Activated CD8-positive, alpha-beta T cell treated with anti-CD3 and anti-CD28 coated beads for 36 hours (primary cell): ENCODE results near the gene ZNF416. TPM values are rescaled to one million over a fixed set of nuclear protein-coding genes. Genes with fewer than 3 reads are reported as not detected.

Experiments used
- ATAC-seq: fragments of 200-7000 bp; cut with Tn5 transposase; one replicate; pipeline ENCODE4 v1.10.0; 2021; ENCODE audit warnings: mild to moderate bottlenecking, moderate library complexity
- CTCF ChIA-PET: fragments of 350-600 bp; sonication (Branson Sonifier 250); formaldehyde crosslinking; loops from one replicate; lab custom pipeline; 2021; ENCODE audit warnings: antibody characterized with exemption; lab: Charles Lee
- POLR2A ChIA-PET: fragments of 350-600 bp; sonication (Branson Sonifier 250); formaldehyde crosslinking; loops from one replicate; lab custom pipeline; 2021; ENCODE audit warnings: antibody characterized with exemption; lab: Charles Lee
- DNase-seq: peaks from one replicate; pipeline ENCODE4 v3.0.0-alpha.2; 2020
- H3K27ac Mint-ChIP-seq: one replicate; pipeline ENCODE4 v1.8.0; 2021; ENCODE audit warnings: mild to moderate bottlenecking, mixed read lengths
- H3K27me3 Mint-ChIP-seq: one replicate; pipeline ENCODE4 v1.8.0; 2021; ENCODE audit warnings: mixed read lengths
- H3K36me3 Mint-ChIP-seq: one replicate; pipeline ENCODE4 v1.8.0; 2021; ENCODE audit warnings: low read depth, mixed read lengths
- H3K4me1 Mint-ChIP-seq: one replicate; pipeline ENCODE4 v1.8.0; 2021; ENCODE audit warnings: low read depth, mixed read lengths
- H3K4me3 Mint-ChIP-seq: one replicate; pipeline ENCODE4 v1.8.0; 2021; ENCODE audit warnings: mild to moderate bottlenecking, moderate library complexity, mixed read lengths
- H3K9me3 Mint-ChIP-seq: one replicate; pipeline ENCODE4 v1.8.0; 2021; ENCODE audit warnings: mixed read lengths
- intact Hi-C: fragments of 100-400 bp; cut with micrococcal nuclease; formaldehyde crosslinking; loops from one replicate; pipeline ENCODE4 v1.10.0; 2022
- total RNA-seq, 2 experiments: library from RNA; stranded (reverse); gene quantifications; one replicate each; pipeline ENCODE4 v1.2.3, GENCODE V29; 2021
- TF ChIP-seq, protein P1 (sequence below): fragments of 200-600 bp; IDR thresholded peaks from one replicate; pipeline ENCODE4 v1.8.0; 2022; ENCODE audit warnings: antibody characterized with exemption, mild to moderate bottlenecking

ZNF416 gene
- 1 to 10 TPM; 2.5 to 3.2 TPM for total RNA-seq

DNA sequence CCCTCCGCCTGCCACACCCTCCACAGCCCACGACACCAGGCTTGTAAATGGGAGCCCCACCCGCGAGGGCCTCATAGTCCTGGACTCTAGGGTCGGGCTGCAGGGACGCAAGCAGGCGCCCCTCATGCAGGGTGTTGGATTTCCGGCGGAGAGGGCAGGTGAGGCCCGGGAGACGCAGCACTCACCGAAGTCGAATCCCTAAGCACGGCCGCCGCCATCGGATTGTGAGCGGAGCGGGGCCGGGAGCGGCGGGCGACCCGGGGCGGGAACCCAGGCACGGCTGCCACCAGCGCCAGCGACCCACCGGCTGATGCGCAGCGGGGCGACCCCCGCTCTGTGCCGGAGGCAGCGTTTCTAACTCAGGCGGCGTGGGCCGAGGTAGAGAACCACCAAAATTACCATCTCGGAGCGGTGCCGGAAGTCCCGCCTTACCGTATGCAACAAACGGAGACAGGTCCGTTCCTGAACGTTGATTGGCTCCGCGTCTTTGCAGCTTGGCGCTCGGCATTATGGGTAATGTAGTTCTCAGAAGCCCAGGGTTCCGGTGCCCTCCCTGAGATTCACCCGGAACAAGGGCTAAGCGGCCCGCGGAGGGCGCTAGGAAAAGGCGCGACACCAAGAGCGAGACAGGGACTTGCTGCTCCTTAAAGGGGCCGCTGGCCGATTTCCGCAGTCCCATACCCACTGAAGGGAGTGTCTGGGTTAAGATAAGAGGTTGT lies at the start of gene ZNF416:
ZNF416 (minus strand) TSS at position 425 of the 719 bp plus-strand sequence; CDS start at position 218, 207 bp downstream.
- intact Hi-C loops: no loop called here
- Mint-ChIP-seq H3K27ac (peak within 1 kb of the TSS; percentile 85), H3K4me3 (peak within 1 kb of the TSS; percentile 80), H3K9me3 (peaks cover 62% of the 10 kb centered on the region), H3K36me3 (peaks cover 64% of the 10 kb centered on the region), H3K4me1 (peaks cover 16% of the 10 kb centered on the region), H3K27me3 (no peaks in the 10 kb centered on the region)
- TF ChIP-seq, protein P1, sequence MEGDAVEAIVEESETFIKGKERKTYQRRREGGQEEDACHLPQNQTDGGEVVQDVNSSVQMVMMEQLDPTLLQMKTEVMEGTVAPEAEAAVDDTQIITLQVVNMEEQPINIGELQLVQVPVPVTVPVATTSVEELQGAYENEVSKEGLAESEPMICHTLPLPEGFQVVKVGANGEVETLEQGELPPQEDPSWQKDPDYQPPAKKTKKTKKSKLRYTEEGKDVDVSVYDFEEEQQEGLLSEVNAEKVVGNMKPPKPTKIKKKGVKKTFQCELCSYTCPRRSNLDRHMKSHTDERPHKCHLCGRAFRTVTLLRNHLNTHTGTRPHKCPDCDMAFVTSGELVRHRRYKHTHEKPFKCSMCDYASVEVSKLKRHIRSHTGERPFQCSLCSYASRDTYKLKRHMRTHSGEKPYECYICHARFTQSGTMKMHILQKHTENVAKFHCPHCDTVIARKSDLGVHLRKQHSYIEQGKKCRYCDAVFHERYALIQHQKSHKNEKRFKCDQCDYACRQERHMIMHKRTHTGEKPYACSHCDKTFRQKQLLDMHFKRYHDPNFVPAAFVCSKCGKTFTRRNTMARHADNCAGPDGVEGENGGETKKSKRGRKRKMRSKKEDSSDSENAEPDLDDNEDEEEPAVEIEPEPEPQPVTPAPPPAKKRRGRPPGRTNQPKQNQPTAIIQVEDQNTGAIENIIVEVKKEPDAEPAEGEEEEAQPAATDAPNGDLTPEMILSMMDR: no peak
- ATAC-seq (peak; percentile 93), DNase-seq (peak; percentile 98)
- POLR2A ChIA-PET: interaction anchor here (1.3 kb wide), 1 partner anchor 91 kb away, joined by 3 read pairs; the partner anchor contains the start of gene ZNF419
- CTCF ChIA-PET: no interaction called here

DNA sequence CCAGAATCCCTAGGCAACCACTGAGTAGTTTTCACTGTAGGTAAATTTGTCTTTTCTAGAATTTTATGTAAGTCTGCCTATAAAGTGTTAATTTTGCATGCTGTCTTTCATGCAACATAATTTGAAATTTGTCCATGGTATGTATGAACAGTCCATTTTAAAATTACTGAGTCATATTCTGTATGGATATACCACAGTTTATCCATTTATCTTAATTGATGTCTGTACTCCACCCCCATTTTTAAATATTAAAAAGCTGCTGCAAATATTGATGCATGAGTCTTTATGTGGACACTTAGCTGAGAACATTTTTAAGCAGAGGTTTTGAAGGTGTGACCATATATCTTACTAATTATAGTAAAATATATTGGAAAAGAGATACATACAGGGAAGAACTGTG lies 44.4 kb upstream of the ZNF416 start:
- Mint-ChIP-seq H3K4me1 (no peaks in the 10 kb centered on the region), H3K27ac (no peak overlapping the region), H3K27me3 (no peaks in the 10 kb centered on the region), H3K9me3 (peaks cover 68% of the 10 kb centered on the region), H3K4me3 (no peak overlapping the region), H3K36me3 (peaks cover 66% of the 10 kb centered on the region)
- CTCF ChIA-PET: no interaction called here
- POLR2A ChIA-PET: no interaction called here
- ATAC-seq (no peak), DNase-seq (no peak)
- intact Hi-C loops: no loop called here
- TF ChIP-seq, protein P1: no peak

DNA sequence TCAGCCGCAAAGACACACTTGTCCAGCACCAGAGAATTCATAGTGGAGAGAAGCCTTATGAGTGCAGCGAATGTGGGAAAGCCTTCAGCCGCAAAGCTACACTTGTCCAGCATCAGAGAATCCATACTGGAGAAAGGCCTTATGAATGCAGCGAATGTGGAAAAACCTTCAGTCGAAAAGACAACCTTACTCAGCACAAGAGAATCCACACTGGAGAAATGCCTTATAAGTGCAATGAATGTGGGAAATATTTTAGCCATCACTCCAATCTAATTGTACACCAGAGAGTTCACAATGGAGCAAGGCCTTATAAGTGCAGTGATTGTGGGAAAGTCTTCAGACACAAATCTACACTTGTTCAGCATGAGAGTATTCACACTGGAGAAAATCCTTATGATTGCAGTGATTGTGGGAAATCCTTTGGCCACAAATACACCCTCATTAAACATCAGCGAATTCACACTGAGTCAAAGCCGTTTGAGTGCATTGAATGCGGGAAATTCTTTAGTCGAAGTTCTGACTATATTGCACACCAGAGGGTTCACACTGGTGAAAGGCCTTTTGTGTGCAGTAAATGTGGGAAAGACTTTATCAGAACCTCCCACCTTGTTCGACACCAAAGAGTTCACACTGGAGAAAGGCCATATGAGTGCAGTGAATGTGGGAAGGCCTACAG lies 42.1 kb upstream of the ZNF416 start:
- peaks cover 89% of the 10 kb centered on the region for H3K36me3 Mint-ChIP-seq
- peaks cover 82% of the 10 kb centered on the region for H3K9me3 Mint-ChIP-seq
- peaks cover 10% of the 10 kb centered on the region for H3K4me1 Mint-ChIP-seq
- ChIA-PET CTCF (no interaction called here), POLR2A (interaction anchor here (1.2 to 1.5 kb wide), 2 partner anchors 13 to 21 kb away, joined by 3 to 5 read pairs; partner anchors contain the start of gene ZNF211)
- H3K4me3 Mint-ChIP-seq: no peak overlapping the region
- DNase-seq (no peak), ATAC-seq (no peak)
- TF ChIP-seq, protein P1: no peak
- intact Hi-C loops: no loop called here
- H3K27ac Mint-ChIP-seq: no peak overlapping the region
- no peaks in the 10 kb centered on the region for H3K27me3 Mint-ChIP-seq

DNA sequence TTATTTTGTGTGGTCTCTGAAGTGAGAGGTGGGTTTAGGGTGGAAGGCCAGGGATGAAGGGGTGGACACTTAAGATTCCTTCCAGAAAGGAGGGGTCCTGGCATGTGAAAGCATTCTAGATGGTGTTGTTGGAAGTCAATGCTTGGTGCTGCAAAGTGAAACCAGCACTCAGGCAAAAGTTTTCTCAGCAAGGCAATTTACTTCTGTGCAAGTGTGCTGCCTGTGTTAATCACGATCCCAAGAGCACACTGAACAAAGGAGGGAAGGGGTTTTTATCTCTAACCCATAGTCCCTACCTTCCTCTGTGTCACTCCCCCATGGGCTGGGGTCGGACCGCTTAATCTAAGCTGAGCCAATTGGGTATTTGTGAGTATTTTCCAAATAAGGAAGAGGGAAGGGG lies 36.6 kb upstream of the ZNF416 start:
- Mint-ChIP-seq H3K9me3 (peaks cover 64% of the 10 kb centered on the region), H3K27ac (peak overlapping the region; percentile 88), H3K36me3 (peaks cover 65% of the 10 kb centered on the region), H3K27me3 (no peaks in the 10 kb centered on the region), H3K4me1 (peaks cover 23% of the 10 kb centered on the region), H3K4me3 (peak overlapping the region; percentile 86)
- POLR2A ChIA-PET: no interaction called here
- ATAC-seq: no peak
- CTCF ChIA-PET: no interaction called here
- TF ChIP-seq, protein P1: no peak
- intact Hi-C loops: no loop called here
- no peak for DNase-seq
